Measurements from ENCODE around the gene HTRA3.

The HTRA3 gene

DNA sequence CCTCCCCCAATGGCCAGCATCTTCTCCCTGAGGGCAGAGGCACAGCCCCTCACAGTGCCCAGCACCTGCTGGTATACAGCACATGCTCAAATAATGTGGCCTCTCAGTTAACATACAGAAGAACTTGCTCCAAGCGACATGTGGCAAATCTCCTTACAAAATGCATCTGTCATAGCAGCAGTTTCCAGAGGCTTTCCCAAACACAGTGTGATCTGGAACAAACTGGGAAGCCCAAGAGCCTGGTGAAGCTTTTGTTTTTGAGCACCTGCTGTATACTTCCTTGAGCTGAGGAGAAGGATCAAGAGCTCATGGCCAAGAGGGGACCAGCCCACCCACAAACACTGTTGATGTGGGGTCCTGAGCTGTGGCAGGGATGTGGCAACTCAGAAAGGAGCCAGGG is 34.8 kb upstream of the HTRA3 start:
- DNase-seq (ENCODE audit: low read depth): no peak

DNA sequence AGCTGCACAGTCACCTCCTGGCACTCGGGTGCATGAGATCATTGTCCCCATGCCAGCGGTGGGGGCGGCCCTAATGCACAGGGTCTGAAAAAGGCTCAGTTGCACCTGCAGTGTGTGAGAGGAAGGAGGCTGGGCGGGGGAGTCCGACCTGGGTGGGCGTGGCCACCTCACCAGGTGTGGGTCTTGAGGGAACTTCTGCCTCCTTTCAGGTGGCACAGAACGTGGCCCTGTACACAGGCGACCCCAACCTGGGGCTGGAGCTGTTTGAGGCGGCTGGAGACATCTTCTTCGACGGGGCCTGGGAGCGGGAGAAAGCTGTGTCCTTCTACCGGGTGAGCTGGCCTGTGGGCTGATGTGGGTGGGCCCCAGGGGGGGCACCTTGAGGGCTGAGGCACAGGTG is 34.3 kb upstream of the HTRA3 start:
- no peak for DNase-seq (ENCODE audit: low read depth)

DNA sequence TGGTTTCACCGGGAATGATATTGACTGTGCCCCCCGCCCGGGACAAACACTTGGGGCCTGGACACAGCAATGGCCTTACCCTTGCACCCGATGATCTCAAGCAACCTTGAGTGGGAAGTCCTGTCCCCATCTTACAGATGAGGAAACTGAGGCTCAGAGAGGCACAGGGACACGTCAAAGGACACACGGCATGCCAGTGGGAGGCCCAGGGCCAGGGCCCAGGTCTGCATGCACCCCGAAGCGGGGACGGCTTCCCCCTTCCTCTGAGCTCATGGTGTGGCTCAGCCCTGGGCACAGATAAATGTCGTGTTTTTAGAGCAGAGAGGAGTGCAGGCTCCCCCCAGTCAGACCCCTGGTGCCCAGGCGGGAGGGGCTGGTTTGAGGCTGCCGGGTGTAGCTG is 33.9 kb upstream of the HTRA3 start:
- no peak for DNase-seq (ENCODE audit: low read depth)

- DNase-seq (ENCODE audit: low read depth): no peak
Measured at GRCh38 chr4:8236106-8236919, 33.2 kb upstream of the HTRA3 start.

DNA sequence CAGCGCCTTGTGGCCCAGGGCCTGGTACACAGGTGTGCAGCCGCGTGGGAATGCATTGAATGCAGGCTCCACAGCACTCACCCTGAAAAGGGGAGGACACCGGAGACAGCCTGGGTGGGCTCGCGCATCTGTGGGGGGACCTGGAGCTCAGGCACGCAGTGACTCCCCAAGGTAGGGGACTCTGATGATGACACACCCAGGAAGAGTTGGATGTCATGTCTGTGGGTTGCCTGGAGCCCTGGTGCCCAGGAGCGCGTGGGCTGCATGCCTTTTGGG is 32.7 kb upstream of the HTRA3 start:
- no peak for DNase-seq (ENCODE audit: low read depth)

DNA sequence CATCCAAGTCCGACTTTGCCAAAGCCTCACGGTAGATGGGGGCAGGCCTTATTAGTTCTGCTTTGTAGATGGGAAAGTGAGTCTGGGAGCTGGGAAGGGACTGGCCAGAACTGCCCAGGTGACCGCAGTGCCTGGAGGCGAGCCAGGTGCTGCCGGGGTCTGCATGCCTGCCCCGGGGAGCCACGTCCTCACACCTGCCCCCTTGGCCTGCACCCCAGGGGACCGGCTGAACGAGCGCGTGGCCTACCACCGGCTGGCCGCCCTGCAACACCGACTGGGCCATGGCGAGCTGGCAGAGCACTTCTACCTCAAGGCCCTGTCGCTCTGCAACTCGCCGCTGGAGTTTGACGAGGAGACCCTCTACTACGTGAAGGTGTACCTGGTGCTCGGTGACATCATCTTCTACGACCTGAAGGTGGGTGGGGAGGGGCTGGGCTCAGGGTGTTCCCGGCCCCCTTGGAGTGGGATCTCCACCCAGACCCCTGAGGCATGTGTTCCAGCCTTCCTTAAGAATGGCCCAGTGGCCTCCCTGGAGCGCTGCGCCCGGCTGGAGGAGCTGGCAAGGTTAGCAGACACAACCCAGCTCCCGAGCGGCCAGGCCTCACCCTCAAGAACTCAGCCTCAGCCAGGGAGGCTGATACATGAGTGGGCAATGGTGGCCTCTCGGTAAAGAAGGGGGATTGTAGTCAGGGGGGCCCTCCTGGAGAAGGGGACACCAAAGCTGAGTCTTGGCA is 32.1 kb upstream of the HTRA3 start:
- DNase-seq (ENCODE audit: low read depth): no peak

- DNase-seq (ENCODE audit: low read depth): no peak
Measured at GRCh38 chr4:8238036-8238511, 31.5 kb upstream of the HTRA3 start.

DNA sequence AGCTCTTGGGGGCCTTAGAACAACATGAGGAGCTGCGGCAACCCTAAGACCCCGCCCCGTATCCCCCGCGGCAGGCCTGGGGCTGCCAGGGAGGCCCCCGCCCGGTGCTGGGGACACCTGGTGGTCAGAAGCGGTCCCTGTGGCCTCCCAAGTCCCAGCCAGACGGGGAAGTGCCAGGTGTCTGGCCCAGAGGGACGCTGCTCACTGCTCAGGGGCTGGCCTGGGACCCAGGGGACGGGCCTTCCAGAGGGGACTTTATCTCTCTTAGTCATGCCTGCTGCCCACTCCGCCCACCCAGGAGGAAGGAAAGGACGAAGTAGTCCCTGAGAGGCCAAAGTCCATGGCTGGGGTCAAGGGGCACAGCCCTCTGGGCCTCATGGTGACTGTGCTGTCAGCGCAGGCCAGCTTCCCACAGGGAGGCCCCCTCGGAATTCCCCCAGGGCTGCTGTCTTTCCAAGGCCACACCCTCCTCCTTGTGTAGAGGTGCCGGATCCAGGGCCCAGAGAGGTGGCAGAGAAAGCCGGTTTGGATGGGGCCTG is 31.0 kb upstream of the HTRA3 start:
- DNase-seq (ENCODE audit: low read depth): no peak

DNA sequence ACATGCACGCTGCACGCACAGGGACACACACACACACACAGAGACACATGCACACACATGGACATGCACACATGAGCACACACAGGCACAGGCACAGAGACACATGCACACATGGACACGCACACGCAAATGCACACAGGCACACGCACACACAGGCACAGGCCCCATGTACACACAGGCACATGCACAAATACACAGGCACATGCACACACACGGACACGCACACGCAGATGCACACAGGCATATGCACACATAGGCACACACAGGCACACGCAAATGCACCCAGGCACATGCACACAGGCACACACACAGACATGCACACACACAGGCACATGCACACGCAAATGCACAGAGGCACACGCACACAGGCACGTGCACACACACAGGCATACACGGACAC is 30.3 kb upstream of the HTRA3 start:
- DNase-seq (ENCODE audit: low read depth): no peak

DNA sequence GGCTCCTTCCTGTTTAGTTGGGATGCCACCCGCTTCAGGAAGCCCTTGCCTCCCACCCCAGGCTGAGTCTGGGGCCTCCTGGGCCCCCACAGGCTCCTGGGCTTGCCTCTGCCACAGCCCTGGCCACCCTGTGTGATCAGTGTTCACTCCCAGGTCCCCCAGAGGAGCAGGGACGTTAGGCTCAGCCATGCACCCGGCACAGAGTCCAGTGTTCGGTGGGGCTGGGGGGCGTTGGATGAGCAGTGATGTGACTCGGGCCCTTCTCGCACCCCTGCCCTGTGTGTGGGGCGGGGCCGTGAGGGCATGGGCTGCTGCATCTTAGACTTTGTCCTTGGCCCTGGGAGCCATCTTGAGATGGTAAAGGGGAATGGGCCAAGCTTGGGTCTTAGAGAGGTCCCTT is 29.9 kb upstream of the HTRA3 start:
- no peak for DNase-seq (ENCODE audit: low read depth)

GRCh38 chr4:8240211-8241041 is 29.1 kb upstream of the HTRA3 start:
- DNase-seq (ENCODE audit: low read depth): no peak

DNA sequence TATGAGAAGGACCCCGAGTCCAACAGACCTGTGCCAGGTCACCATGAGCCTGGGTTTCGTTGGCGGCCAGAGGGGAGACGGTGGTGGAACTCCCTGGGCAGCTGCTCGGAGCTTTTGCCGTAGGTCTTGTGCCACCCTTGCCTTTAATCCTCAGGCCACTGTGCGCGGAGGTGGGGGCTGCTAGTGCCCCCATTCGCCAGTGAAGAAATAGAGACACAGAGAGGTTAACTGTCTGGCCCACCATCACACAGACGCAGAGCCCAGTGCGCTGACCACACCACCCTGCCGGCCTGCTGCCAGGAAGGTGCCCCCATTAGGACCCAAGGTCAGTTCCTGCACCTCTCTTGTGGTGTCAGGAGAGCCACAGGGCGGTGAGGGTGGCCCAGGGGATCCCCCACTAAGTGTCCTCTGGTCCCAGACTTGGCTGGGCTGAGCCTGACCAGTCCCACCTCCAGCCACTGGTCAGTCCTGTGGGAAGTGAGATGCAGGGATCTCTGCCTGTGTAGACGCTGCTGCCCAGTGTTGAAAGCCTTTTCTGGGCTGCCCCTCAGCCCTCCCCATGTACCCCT is 28.3 kb upstream of the HTRA3 start:
- DNase-seq (ENCODE audit: low read depth): no peak

GRCh38 chr4:8241895-8242696 is 27.5 kb upstream of the HTRA3 start:
- peak; percentile 82 for DNase-seq (ENCODE audit: low read depth)

DNA sequence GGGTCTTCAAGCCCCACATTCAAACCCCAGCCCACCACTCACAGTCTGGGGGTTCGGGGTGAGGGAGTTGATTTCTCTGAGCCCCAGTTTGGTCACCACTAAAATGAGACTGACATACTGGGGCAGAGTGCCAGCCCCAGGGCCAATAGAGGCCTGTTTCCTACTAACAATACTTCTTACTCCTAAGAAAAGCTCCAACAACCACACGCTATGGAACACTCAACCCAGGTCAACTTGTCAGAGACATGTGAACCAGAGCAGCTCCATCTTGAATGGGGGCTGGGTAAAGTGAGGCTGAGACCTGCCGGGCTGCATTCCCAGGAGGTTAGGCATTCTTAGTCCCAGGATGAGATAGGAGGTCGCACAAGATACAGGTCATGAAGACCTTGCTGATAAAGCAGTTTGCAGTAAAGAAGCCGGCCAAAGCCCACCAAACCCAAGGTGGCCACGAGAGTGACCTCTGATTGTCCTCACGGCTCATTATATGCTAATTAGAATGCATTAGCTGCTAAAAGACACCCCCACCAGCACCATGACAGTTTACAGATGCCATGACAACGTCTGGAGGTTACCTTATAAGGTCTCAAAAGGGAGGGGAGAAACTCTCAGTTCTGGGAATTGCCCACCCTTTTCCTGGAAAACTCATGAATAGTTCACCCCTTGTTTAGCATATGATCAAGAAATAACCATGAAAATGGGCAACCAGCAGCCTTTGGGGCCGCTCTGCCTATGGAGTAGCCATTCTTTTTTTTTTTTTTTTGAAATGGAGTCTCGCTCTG is 26.6 kb upstream of the HTRA3 start:
- no peak for DNase-seq (ENCODE audit: low read depth)

DNA sequence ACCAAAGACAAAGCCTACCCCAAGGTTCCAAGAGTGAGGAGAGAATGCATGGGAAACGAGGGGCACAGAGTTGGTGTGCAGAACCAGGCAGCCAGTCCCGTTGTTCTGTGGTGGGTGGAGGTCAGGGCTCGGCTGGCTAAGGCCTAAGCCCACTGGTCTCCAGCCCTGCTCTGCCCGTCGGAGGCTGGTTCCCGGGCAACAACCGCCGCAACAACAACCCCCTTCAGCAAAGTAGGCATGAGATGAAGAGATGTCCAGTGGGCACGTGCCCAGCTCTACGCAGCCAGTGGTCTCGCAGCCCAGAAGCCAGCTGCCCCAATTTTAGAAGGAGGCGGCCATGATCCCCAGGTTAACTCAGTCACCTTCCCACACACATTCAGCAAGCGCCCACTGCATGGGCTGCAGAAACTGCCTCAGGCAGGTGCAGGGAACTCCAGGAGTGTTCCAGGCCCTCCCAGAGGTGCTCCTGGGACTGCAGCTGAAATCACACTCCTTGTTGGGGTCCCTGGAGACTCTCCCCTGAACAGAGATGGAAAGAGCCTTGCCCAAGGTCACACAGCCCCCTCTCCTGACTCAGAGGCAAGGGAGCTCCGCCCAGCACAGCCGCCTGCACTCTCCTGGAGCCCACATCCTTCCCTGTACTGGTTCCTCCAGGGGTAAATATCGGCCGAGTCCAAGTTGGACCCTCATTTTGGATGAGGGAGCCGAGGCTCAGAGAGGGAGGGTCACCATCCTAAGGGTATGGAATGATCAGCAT is 25.4 kb upstream of the HTRA3 start:
- no peak for DNase-seq (ENCODE audit: low read depth)

DNA sequence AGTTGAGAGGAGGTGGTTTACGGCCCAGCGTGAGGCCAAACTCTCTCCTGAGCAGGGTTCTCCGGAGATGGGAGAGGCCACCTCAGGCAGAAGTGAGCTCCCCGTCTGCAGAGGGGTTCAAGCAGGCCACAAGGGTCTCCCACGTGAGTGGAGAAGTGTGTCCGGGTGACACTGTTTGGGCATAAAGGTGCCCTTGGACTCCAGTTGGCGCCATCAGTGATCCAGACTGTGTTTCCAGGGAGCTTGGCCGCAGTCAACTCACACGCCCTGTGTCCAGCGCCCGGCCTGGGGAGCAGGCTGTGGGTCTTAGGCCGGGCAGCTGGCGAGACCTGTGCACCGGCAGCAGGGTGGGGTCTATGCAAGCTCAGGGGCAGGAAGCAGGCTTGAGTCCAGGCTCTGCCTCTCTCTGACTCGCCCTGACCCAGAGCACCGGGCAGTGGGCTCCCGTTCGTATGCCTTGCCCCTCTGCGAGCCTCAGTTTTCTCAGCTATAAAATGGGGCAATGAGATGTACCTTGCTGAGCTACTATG is 24.6 kb upstream of the HTRA3 start:
- DNase-seq (ENCODE audit: low read depth): no peak

DNA sequence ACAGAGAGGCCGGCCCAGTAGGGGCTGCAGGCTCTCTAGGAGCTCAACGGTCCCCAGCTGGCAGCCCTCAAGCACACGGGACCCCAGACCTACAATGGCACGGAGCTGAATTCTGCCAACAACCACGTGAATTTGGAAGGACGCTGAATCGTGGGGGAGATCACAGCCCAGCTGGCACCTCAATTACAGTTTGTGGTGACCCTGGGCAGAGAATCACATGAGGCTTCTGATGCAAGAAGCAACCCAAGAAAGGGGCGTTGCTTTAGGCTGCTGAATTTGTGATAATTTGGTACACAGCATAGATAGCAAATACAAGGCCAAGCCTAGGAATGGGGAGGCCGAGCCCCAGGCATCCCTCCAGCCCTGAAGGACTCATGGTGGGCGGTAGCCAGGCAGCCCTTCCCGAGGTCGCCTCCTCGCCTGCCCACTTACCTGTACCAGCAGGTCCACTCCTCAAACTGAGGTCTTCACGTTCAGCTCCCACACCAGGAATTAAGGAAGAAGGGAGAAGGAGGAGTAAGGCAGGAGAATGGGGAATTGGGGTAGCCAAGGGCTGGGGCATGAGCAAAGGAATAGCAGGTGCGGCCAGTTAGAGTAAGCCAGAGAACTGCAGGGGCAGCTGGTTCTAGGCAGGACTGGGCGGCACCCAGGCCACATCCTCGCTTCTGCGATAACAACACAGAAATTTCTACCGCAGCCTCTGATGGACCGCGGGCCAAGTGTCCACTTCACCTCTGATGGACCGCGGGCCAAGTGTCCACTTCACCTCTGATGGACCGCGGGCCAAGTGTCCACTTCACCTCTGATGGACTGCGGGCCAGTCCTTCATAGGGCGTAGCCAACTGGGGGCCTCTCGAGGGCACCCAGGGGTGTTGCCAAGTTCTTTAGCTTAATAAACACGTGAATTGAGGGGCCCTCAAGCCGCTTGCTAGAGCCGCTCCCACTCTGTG is 23.4 kb upstream of the HTRA3 start:
- no peak for DNase-seq (ENCODE audit: low read depth)

Measured in fibroblast of the conjunctiva (primary cell).